ENCODE results near the gene ABCA3.

- TF ChIP-seq CTCF (IDR thresholded peaks at IDR 0.05) (no peak), EZH2 (IDR thresholded peaks at IDR 0.05; ENCODE audit: borderline replicate concordance, insufficient read depth, low read depth, low read length, poor library complexity, severe bottlenecking) (no peak)
Observed at GRCh38 chr16:2358811-2359210, 18.3 kb upstream of the ABCA3 start.

All from B cell (primary cell).